HEK293 (cell line): ENCODE results near the gene TPST1.

Experiments
- HOXD13 ChIP-seq: sonication (generic); formaldehyde crosslinking; IDR thresholded peaks from 2 replicates; pipeline ENCODE4 v1.8.0; 2022; ENCODE audit warnings: missing genetic modification reagents, borderline replicate concordance
- KLF17 ChIP-seq: fragments of 450-650 bp; formaldehyde crosslinking; IDR thresholded peaks from 2 replicates; pipeline ENCODE4 v1.5.1; 2016; ENCODE audit warnings: missing biosample characterization, missing genetic modification characterization
- PRDM4 ChIP-seq: fragments of 450-650 bp; formaldehyde crosslinking; IDR thresholded peaks from 2 replicates; pipeline ENCODE4 v1.5.1; 2017; ENCODE audit warnings: missing biosample characterization, missing genetic modification characterization
- SCRT1 ChIP-seq: fragments of 450-650 bp; formaldehyde crosslinking; IDR thresholded peaks from 2 replicates; pipeline ENCODE4 v1.5.1; 2016; ENCODE audit warnings: missing biosample characterization, missing genetic modification characterization, borderline replicate concordance
- TSHZ1 ChIP-seq: fragments of 450-650 bp; formaldehyde crosslinking; IDR thresholded peaks from 2 replicates; pipeline ENCODE4 v1.5.1; 2016; ENCODE audit warnings: missing biosample characterization, missing genetic modification characterization, borderline replicate concordance
- YY2 ChIP-seq: fragments of 450-650 bp; formaldehyde crosslinking; IDR thresholded peaks from 2 replicates; pipeline ENCODE4 v1.5.1; 2016; ENCODE audit warnings: missing biosample characterization, missing genetic modification characterization
- ZBTB21 ChIP-seq: fragments of 450-650 bp; formaldehyde crosslinking; IDR thresholded peaks from 2 replicates; pipeline ENCODE4 v1.5.1; 2017; ENCODE audit warnings: missing biosample characterization, missing genetic modification characterization
- ZFP37 ChIP-seq: fragments of 450-650 bp; formaldehyde crosslinking; IDR thresholded peaks from 2 replicates; pipeline ENCODE4 v1.5.1; 2016; ENCODE audit warnings: missing biosample characterization, missing genetic modification characterization
- ZIC2 ChIP-seq: fragments of 450-650 bp; formaldehyde crosslinking; IDR thresholded peaks from 2 replicates; pipeline ENCODE4 v1.5.1; 2016; ENCODE audit warnings: missing biosample characterization, missing genetic modification characterization
- ZNF121 ChIP-seq: fragments of 450-650 bp; formaldehyde crosslinking; IDR thresholded peaks from 2 replicates; pipeline ENCODE4 v1.5.1; 2016; ENCODE audit warnings: missing biosample characterization, missing genetic modification characterization
- ZNF138 ChIP-seq: fragments of 450-650 bp; formaldehyde crosslinking; IDR thresholded peaks from 2 replicates; pipeline ENCODE4 v1.5.1; 2016; ENCODE audit warnings: missing biosample characterization, missing genetic modification characterization, borderline replicate concordance
- ZNF2 ChIP-seq: fragments of 450-650 bp; formaldehyde crosslinking; IDR thresholded peaks from 2 replicates; pipeline ENCODE4 v1.5.1; 2016; ENCODE audit warnings: missing biosample characterization, missing genetic modification characterization
- ZNF223 ChIP-seq: fragments of 450-650 bp; formaldehyde crosslinking; IDR thresholded peaks from 2 replicates; pipeline ENCODE4 v1.5.1; 2016; ENCODE audit warnings: missing biosample characterization, missing genetic modification characterization
- ZNF585B ChIP-seq: fragments of 450-650 bp; formaldehyde crosslinking; IDR thresholded peaks from 2 replicates; pipeline ENCODE4 v1.5.1; 2016; ENCODE audit warnings: missing biosample characterization, missing genetic modification characterization
- ZNF654 ChIP-seq: fragments of 450-650 bp; formaldehyde crosslinking; IDR thresholded peaks from 2 replicates; pipeline ENCODE4 v1.5.1; 2016; ENCODE audit warnings: low read depth, missing biosample characterization, missing genetic modification characterization
- ZNF664 ChIP-seq: fragments of 450-650 bp; formaldehyde crosslinking; IDR thresholded peaks from 2 replicates; pipeline ENCODE4 v1.5.1; 2016; ENCODE audit warnings: missing biosample characterization, missing genetic modification characterization
- ZNF670 ChIP-seq: fragments of 450-650 bp; formaldehyde crosslinking; IDR thresholded peaks from 2 replicates; pipeline ENCODE4 v1.5.1; 2016; ENCODE audit warnings: missing biosample characterization, missing genetic modification characterization, low read depth
- ZNF692 ChIP-seq: fragments of 450-650 bp; formaldehyde crosslinking; IDR thresholded peaks from 2 replicates; pipeline ENCODE4 v1.5.1; 2016; ENCODE audit warnings: missing biosample characterization, missing genetic modification characterization
- ZNF776 ChIP-seq: fragments of 450-650 bp; formaldehyde crosslinking; IDR thresholded peaks from 2 replicates; pipeline ENCODE4 v1.5.0; 2017; ENCODE audit warnings: missing biosample characterization, missing genetic modification characterization, borderline replicate concordance
- ZSCAN16 ChIP-seq: fragments of 450-650 bp; formaldehyde crosslinking; IDR thresholded peaks from 2 replicates; pipeline ENCODE4 v1.5.1; 2016; ENCODE audit warnings: missing biosample characterization, missing genetic modification characterization
- TF ChIP-seq, protein P1 (sequence below): fragments of 450-650 bp; formaldehyde crosslinking; IDR thresholded peaks from 2 replicates; pipeline ENCODE4 v1.5.1; 2017; ENCODE audit warnings: missing biosample characterization, missing genetic modification characterization
- TF ChIP-seq, protein P2 (sequence below): fragments of 450-650 bp; formaldehyde crosslinking; IDR thresholded peaks from 2 replicates; pipeline ENCODE4 v1.5.0; 2017; ENCODE audit warnings: missing biosample characterization, missing genetic modification characterization, borderline replicate concordance
- TF ChIP-seq, protein P3 (sequence below): sonication (generic); formaldehyde crosslinking; IDR thresholded peaks from 2 replicates; pipeline ENCODE4 v1.8.1; 2022; ENCODE audit warnings: mild to moderate bottlenecking, moderate library complexity, missing genetic modification reagents

TPST1 gene

GRCh38 chr7:66204822-66205740 is at the start of gene TPST1 (continued):
- TF ChIP-seq, protein P1, sequence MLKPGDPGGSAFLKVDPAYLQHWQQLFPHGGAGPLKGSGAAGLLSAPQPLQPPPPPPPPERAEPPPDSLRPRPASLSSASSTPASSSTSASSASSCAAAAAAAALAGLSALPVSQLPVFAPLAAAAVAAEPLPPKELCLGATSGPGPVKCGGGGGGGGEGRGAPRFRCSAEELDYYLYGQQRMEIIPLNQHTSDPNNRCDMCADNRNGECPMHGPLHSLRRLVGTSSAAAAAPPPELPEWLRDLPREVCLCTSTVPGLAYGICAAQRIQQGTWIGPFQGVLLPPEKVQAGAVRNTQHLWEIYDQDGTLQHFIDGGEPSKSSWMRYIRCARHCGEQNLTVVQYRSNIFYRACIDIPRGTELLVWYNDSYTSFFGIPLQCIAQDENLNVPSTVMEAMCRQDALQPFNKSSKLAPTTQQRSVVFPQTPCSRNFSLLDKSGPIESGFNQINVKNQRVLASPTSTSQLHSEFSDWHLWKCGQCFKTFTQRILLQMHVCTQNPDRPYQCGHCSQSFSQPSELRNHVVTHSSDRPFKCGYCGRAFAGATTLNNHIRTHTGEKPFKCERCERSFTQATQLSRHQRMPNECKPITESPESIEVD, result no peak
- TF ChIP-seq KLF17 (tag by site-specific recombination) (no peak), ZIC2 (tag by site-specific recombination) (peak; percentile 27; the same call in 1 of the 2 replicates), ZNF223 (tag by site-specific recombination) (no peak), ZNF2 (tag by site-specific recombination) (no peak), SCRT1 (no peak), ZBTB21 (tag by site-specific recombination) (no peak), ZNF121 (no peak), ZNF138 (no peak), ZFP37 (tag by site-specific recombination) (no peak), ZNF670 (tag by site-specific recombination) (no peak), ZNF585B (tag by site-specific recombination) (no peak), TSHZ1 (tag by site-specific recombination) (no peak), ZNF664 (tag by site-specific recombination) (no peak), ZSCAN16 (tag by site-specific recombination) (no peak), ZNF654 (no peak), PRDM4 (no peak), ZNF692 (tag by site-specific recombination) (peak; percentile 49), YY2 (tag by site-specific recombination) (0 out of 2 replicates have a peak, but pooled peaks have one; percentile 25), HOXD13 (CRISPR knock-in tag) (no peak), ZNF776 (tag by site-specific recombination) (no peak)
- TF ChIP-seq, protein P2, sequence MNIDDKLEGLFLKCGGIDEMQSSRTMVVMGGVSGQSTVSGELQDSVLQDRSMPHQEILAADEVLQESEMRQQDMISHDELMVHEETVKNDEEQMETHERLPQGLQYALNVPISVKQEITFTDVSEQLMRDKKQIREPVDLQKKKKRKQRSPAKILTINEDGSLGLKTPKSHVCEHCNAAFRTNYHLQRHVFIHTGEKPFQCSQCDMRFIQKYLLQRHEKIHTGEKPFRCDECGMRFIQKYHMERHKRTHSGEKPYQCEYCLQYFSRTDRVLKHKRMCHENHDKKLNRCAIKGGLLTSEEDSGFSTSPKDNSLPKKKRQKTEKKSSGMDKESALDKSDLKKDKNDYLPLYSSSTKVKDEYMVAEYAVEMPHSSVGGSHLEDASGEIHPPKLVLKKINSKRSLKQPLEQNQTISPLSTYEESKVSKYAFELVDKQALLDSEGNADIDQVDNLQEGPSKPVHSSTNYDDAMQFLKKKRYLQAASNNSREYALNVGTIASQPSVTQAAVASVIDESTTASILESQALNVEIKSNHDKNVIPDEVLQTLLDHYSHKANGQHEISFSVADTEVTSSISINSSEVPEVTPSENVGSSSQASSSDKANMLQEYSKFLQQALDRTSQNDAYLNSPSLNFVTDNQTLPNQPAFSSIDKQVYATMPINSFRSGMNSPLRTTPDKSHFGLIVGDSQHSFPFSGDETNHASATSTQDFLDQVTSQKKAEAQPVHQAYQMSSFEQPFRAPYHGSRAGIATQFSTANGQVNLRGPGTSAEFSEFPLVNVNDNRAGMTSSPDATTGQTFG (tag by site-specific recombination), result no peak
- TF ChIP-seq, protein P3, sequence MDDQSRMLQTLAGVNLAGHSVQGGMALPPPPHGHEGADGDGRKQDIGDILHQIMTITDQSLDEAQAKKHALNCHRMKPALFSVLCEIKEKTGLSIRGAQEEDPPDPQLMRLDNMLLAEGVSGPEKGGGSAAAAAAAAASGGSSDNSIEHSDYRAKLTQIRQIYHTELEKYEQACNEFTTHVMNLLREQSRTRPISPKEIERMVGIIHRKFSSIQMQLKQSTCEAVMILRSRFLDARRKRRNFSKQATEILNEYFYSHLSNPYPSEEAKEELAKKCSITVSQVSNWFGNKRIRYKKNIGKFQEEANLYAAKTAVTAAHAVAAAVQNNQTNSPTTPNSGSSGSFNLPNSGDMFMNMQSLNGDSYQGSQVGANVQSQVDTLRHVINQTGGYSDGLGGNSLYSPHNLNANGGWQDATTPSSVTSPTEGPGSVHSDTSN (CRISPR knock-in tag), result peak; percentile 60; the same call in 1 of the 2 replicates
